Ovary (tissue), 9 donors: ENCODE data around the gene SAXO1. TPM values are rescaled to one million over a fixed set of nuclear protein-coding genes. Genes with fewer than 3 reads are reported as not detected.

Experiments
- DNase-seq, 5 donors: peaks; one replicate each; pipeline ENCODE4 v3.0.0-alpha.2; 2019 to 2020
- H3K27ac ChIP-seq, 2 donors: fragments of 200-600 bp; one replicate each; pipeline versions ENCODE4 v1.5.1 to v1.8.0; 2019 to 2022
- H3K27me3 ChIP-seq: fragments of 200-600 bp; one replicate; pipeline ENCODE4 v1.8.0; 2022
- H3K36me3 ChIP-seq: fragments of 200-600 bp; sonication (generic); one replicate; pipeline ENCODE4 v1.5.1; 2019
- H3K4me1 ChIP-seq: one replicate; pipeline ENCODE4 v1.8.1; 2013; ENCODE audit warnings: mild to moderate bottlenecking, moderate library complexity; ENCODE audit not compliant: insufficient read depth
- H3K4me3 ChIP-seq: fragments of 200-600 bp; sonication (generic); one replicate; pipeline ENCODE4 v1.5.1; 2017
- H3K9me3 ChIP-seq, 2 donors: fragments of 200-600 bp in 1 of 2; sonication (generic) in 1 of 2; one replicate each; pipeline versions ENCODE4 v1.5.1 to v1.8.1; 2013 to 2019; ENCODE audit warnings: mild to moderate bottlenecking in 1 of 2, moderate library complexity in 1 of 2
- EP300 ChIP-seq: sonication (generic); formaldehyde crosslinking; IDR thresholded peaks from one replicate; pipeline ENCODE4 v1.6.1; 2017; ENCODE audit warnings: antibody characterized with exemption
- POLR2A ChIP-seq: fragments of 450-650 bp; IDR thresholded peaks from one replicate; pipeline ENCODE4 v1.6.1; 2017; ENCODE audit warnings: antibody characterized with exemption, mild to moderate bottlenecking, moderate library complexity
- WGBS, 3 donors: extraction: QIAGEN DNeasy Blood & Tissue Kit in 1 of 3; methylation state at CpG; one replicate each; pipeline versions ENCODE4 v1.1.5 to v1.1.7; 2013 to 2017; 5-methylcytosine and 5-hydroxymethylcytosine counted together
- intact Hi-C, 4 donors: fragments of 100-400 bp; cut with DNase I; formaldehyde crosslinking; loops; one replicate each; pipeline versions ENCODE4 v1.11.0 to v1.15.1; 2022 to 2023
- polyA plus RNA-seq, 2 donors: library from polyadenylated mRNA; stranded (reverse); fragments of 200-250 nt in 1 of 2; fragments of 350-450 nt in 1 of 2; fragmentation: Illumina TruSeq in 1 of 2; extraction: RNeasy Lipid Tissue Mini Kit (QIAGEN cat#74804) in 1 of 2; gene quantifications; one replicate each; pipeline ENCODE4 v1.2.3, GENCODE V29; 2013 to 2014
- total RNA-seq, 7 donors: library from RNA; depleted of rRNA in 2 of 7; stranded (reverse); fragments of >200 nt in 2 of 7; fragmentation: NEBNext Ultra II Directional in 3 of 7; extraction: Animal tissue kit (Norgen Biotek cat#: 25700) in 3 of 7; gene quantifications; one replicate each; pipeline versions ENCODE4 v1.1.0 to v1.2.4, GENCODE V29; 2016 to 2023
- TF ChIP-seq, protein P1 (sequence below), 3 donors: fragments of 450-650 bp in 2 of 3; fragments of 200-600 bp in 1 of 3; IDR thresholded peaks; one replicate each; pipeline versions ENCODE4 v1.5.1 to v1.8.0; 2016 to 2022; ENCODE audit warnings: antibody characterized with exemption in 3 of 3, mild to moderate bottlenecking in 1 of 3
- donor health status: DM: no; HTN: no; CAD: no; lungs with moderate emphysema.
- donor health status: DM: no; HTN: no; CAD: no.
- donor health status: Bipolar disorder and iron deficiency.
- donor health status: DM: yes; HTN: yes; CAD: no.
- donor health status: DM: no; HTN: no; CAD: no.
- donor health status: DM: yes; HTN: yes; CAD: no.

The SAXO1 gene
- total and polyA plus RNA-seq, 9 donors = 0.04 to 0.47 (median 0.11) TPM; not detected in 1

DNA sequence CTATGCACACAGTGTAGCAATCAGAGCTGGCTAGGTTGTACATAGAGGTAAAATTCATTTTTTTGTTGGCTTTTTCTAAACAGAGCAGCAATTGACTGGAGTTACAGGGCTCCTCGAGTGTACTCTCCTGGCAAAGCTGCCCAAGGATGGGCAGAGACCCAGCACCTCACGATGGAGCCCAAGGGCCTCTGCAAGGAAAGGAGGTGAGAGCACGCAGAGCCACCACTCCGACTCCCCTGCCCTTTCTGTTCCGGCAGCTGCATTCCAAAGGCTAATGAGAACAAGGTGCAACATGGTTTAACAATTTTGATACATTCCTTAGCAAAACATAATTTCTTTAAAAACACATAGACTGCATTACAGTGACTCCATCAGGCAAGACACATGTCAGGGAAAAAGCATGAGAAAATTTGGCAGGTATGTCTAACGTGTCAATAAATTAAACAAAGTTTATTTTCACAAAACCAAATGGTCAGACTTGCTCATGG is 47.5 kb downstream of the SAXO1 start:
- no peak for DNase-seq
- Histone ChIP-seq H3K27ac (no peak overlapping the region), H3K4me3 (no peak overlapping the region), H3K27me3 (no peaks in the 10 kb centered on the region), H3K36me3 (no peaks in the 10 kb centered on the region), H3K4me1 (no peaks in the 10 kb centered on the region), H3K9me3 (no peaks in the 10 kb centered on the region)
- intact Hi-C loops = no loop called here
- WGBS, 3 donors = 42 to 56% (median 51%) methylated on average over 6 of the region's 6 CpGs
- TF ChIP-seq POLR2A (no peak), EP300 (no peak)
- TF ChIP-seq, protein P1, sequence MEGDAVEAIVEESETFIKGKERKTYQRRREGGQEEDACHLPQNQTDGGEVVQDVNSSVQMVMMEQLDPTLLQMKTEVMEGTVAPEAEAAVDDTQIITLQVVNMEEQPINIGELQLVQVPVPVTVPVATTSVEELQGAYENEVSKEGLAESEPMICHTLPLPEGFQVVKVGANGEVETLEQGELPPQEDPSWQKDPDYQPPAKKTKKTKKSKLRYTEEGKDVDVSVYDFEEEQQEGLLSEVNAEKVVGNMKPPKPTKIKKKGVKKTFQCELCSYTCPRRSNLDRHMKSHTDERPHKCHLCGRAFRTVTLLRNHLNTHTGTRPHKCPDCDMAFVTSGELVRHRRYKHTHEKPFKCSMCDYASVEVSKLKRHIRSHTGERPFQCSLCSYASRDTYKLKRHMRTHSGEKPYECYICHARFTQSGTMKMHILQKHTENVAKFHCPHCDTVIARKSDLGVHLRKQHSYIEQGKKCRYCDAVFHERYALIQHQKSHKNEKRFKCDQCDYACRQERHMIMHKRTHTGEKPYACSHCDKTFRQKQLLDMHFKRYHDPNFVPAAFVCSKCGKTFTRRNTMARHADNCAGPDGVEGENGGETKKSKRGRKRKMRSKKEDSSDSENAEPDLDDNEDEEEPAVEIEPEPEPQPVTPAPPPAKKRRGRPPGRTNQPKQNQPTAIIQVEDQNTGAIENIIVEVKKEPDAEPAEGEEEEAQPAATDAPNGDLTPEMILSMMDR (IDR thresholded peaks at IDR 0.05) = no peak

DNA sequence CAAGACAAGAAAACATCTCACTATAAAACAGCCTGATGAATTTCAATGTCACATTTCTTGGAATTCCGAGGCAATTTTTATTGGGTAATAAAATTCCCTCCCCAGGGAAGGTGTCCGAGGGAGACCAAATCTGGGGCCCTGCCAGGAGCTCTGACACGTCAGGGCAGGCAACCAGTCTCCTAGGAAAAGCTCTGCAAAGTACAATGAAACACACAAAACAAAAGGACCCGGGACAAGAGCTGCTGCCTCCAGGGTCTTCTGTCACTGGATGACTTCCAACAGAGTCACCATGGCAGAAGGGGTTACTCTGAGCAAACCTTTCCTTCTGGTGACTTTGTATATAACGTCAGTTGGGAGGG is 50.8 kb downstream of the SAXO1 start:
- WGBS, 3 donors = 69 to 80% (median 78%) methylated on average over 5 of the region's 5 CpGs
- Histone ChIP-seq H3K27me3 (no peaks in the 10 kb centered on the region), H3K9me3 (no peaks in the 10 kb centered on the region), H3K4me3 (no peak overlapping the region), H3K36me3 (no peaks in the 10 kb centered on the region), H3K4me1 (no peaks in the 10 kb centered on the region), H3K27ac (no peak overlapping the region)
- DNase-seq = no peak
- intact Hi-C loops = no loop called here
- TF ChIP-seq, protein P1 (IDR thresholded peaks at IDR 0.05) = no peak
- TF ChIP-seq POLR2A (no peak), EP300 (no peak)

DNA sequence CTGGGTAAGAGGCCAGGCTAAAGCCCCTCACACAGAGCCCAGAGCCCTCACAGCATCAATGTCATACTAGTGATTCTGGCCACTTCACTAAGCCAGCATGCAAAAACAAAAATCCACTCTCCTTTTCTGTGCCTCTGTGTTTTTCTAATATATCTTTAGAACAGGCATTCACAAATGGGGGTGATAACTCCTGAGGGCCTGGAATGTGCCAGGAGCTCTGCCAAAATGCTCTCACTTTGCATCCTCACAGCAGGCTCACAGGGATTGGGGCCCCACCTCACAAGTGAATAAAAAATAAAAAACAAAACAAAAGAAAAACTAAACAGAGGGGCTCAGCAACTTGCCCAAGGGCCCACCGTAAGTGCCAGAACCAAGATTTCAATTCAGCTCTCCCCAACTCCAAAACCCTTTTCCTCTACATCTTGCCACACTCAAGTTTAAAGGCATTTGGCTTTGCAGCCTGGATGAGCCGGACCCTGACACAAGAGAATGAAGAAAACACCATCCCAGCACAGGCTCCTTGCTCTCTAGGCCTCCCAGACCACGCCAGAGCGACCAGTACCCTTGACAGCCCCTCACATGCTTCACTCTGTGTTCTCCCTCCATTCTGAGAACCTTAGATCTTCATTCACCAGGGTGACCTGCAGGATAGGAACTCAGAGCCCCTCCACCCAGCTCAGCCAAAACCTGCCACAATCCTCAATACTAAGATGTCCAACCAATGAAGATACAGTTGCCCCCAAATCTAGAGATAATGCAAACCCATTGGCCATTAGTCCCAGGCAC is 51.3 kb downstream of the SAXO1 start:
- Histone ChIP-seq H3K27ac (no peak overlapping the region), H3K36me3 (no peaks in the 10 kb centered on the region), H3K4me1 (peaks cover 1% of the 10 kb centered on the region), H3K4me3 (no peak overlapping the region), H3K27me3 (no peaks in the 10 kb centered on the region), H3K9me3 (no peaks in the 10 kb centered on the region)
- intact Hi-C loops = no loop called here
- TF ChIP-seq, protein P1 (IDR thresholded peaks at IDR 0.05) = no peak
- TF ChIP-seq POLR2A (no peak), EP300 (no peak)
- no peak for DNase-seq
- WGBS, 3 donors = 74 to 84% (median 82%) methylated on average over 4 of the region's 4 CpGs

DNA sequence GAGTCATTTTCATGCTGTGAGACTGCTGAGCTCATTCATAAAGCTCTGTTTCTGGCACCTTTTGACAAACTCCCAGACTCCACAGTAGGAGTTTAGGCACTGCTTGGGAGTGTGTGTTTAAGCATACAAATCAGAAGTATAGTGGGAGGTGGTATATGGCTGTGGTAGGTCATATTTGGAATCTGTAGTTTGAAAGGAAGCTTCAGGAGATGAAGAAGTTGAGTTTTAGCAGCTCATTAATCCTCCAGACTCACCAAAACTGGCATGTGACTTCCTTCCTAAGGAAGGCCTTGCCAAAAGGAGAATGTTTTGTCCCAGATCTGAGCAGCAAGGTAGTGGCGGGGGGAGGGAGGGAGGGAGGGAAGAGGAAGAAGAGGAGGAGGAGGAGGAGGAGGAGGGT is 52.8 kb downstream of the SAXO1 start:
- DNase-seq = no peak
- H3K27ac ChIP-seq = no peak overlapping the region
- WGBS, 3 donors = 0 to 25% (median 25%) methylated on average over 1 of the region's 1 CpG
- no peak overlapping the region for H3K4me3 ChIP-seq
- no peaks in the 10 kb centered on the region for H3K9me3 ChIP-seq
- TF ChIP-seq, protein P1 (IDR thresholded peaks at IDR 0.05) = no peak
- TF ChIP-seq EP300 (no peak), POLR2A (no peak)
- intact Hi-C loops = no loop called here
- H3K27me3 ChIP-seq = no peaks in the 10 kb centered on the region
- no peaks in the 10 kb centered on the region for H3K36me3 ChIP-seq
- H3K4me1 ChIP-seq = peaks cover 5% of the 10 kb centered on the region
